ENCODE measurements around the gene CDC42BPB.

Gene CDC42BPB

GRCh38 chr14:102914474-102915291, 142.7 kb downstream of the CDC42BPB start:
- no peaks in the 10 kb centered on the region for H3K4me1 ChIP-seq (ENCODE audit: control insufficient read depth, insufficient read depth, low read length)
- H3K36me3 ChIP-seq (ENCODE audit: control insufficient read depth, insufficient read depth, low read length) = no peaks in the 10 kb centered on the region
- 95% methylated on average over 26 of the region's 26 CpGs for WGBS, 2 experiments
- no peaks in the 10 kb centered on the region for H3K27me3 ChIP-seq (ENCODE audit: control insufficient read depth, insufficient read depth, low read length, poor library complexity, severe bottlenecking)
- H3K27ac ChIP-seq (ENCODE audit: insufficient read depth, low read depth, low read length, poor library complexity, severe bottlenecking) = no peak overlapping the region
- H3K4me3 ChIP-seq (ENCODE audit: insufficient read depth, low read depth, low read length) = no peak overlapping the region
- no peaks in the 10 kb centered on the region for H3K9me3 ChIP-seq (ENCODE audit: control insufficient read depth, low read length)

GRCh38 chr14:102913341-102914211, 143.8 kb downstream of the CDC42BPB start:
- Histone ChIP-seq H3K27ac (ENCODE audit: insufficient read depth, low read depth, low read length, poor library complexity, severe bottlenecking) (no peak overlapping the region), H3K9me3 (ENCODE audit: control insufficient read depth, low read length) (no peaks in the 10 kb centered on the region), H3K36me3 (ENCODE audit: control insufficient read depth, insufficient read depth, low read length) (no peaks in the 10 kb centered on the region), H3K27me3 (ENCODE audit: control insufficient read depth, insufficient read depth, low read length, poor library complexity, severe bottlenecking) (no peaks in the 10 kb centered on the region), H3K4me3 (ENCODE audit: insufficient read depth, low read depth, low read length) (no peak overlapping the region), H3K4me1 (ENCODE audit: control insufficient read depth, insufficient read depth, low read length) (no peaks in the 10 kb centered on the region)
- 93% methylated on average over 28 of the region's 28 CpGs for WGBS, 2 experiments

DNA sequence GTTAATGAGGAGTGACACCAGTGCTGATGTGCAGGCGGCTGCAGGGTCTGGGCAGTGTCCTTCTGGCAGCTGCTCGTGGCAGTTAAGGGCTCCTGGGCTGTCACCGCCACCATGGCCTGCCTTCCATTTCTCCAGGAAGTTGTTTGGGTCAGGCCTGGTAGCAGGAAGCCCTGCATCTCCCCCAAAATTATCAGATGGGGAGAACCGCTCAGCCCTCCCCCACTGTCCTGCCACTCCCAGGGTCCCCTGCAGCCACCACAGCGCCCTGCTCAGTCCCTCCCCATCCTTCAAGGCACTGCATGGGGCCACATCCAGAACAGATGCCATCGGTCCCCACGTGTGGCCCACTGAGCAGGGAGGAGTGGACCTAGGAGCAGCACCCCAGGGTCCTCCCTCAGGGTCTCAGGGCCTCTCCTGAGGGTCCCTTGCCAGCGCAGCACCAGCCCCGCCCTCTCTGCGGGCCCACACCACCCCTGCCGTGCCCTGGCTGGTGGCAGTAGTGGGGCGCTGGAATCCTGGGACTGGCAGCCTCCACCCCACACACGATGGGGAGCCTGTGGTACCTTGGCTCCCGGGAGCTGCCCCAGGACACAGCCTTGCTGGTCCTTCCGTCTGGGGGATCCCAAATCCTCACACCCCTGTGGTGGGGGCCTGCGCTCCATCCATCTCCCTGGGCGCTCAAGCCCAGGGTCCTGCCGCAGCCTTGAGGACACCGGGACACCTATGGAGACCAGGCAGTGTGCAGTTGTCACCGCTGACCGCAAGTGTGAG, 145.2 kb downstream of the CDC42BPB start:
- H3K4me1 ChIP-seq (ENCODE audit: control insufficient read depth, insufficient read depth, low read length) = no peaks in the 10 kb centered on the region
- no peak overlapping the region for H3K27ac ChIP-seq (ENCODE audit: insufficient read depth, low read depth, low read length, poor library complexity, severe bottlenecking)
- no peaks in the 10 kb centered on the region for H3K27me3 ChIP-seq (ENCODE audit: control insufficient read depth, insufficient read depth, low read length, poor library complexity, severe bottlenecking)
- no peak overlapping the region for H3K4me3 ChIP-seq (ENCODE audit: insufficient read depth, low read depth, low read length)
- WGBS, 2 experiments = 94 to 95% methylated on average over 21 of the region's 21 CpGs
- H3K36me3 ChIP-seq (ENCODE audit: control insufficient read depth, insufficient read depth, low read length) = no peaks in the 10 kb centered on the region
- H3K9me3 ChIP-seq (ENCODE audit: control insufficient read depth, low read length) = no peaks in the 10 kb centered on the region

- no peak overlapping the region for H3K4me3 ChIP-seq (ENCODE audit: insufficient read depth, low read depth, low read length)
- 89 to 91% methylated on average over 19 of the region's 19 CpGs for WGBS, 2 experiments
- H3K4me1 ChIP-seq (ENCODE audit: control insufficient read depth, insufficient read depth, low read length) = no peaks in the 10 kb centered on the region
- H3K27ac ChIP-seq (ENCODE audit: insufficient read depth, low read depth, low read length, poor library complexity, severe bottlenecking) = no peak overlapping the region
- no peaks in the 10 kb centered on the region for H3K27me3 ChIP-seq (ENCODE audit: control insufficient read depth, insufficient read depth, low read length, poor library complexity, severe bottlenecking)
- no peaks in the 10 kb centered on the region for H3K9me3 ChIP-seq (ENCODE audit: control insufficient read depth, low read length)
- H3K36me3 ChIP-seq (ENCODE audit: control insufficient read depth, insufficient read depth, low read length) = peaks cover 4% of the 10 kb centered on the region
Measured at GRCh38 chr14:102911541-102911951, 145.8 kb downstream of the CDC42BPB start.

DNA sequence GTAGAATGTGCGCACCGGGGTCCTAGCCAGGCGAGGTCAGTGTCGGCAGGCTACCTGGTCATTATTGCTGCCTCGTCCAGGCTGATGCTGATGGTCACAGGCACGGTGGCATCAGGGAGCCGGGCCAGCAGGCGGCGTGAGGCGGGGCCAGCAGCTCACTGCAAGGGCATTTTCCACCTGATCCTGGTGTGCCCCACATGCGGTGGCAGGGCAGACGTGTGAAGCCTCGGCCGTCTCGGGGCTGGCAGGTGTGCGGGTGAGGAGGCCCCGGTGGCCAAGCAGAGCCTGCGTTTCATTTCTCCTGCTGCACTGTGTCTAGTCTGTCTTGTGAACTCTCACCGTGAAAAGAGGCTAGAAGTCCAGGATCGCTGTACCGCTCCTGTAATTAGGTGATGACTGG, 146.9 kb downstream of the CDC42BPB start:
- Histone ChIP-seq H3K27ac (ENCODE audit: insufficient read depth, low read depth, low read length, poor library complexity, severe bottlenecking) (no peak overlapping the region), H3K36me3 (ENCODE audit: control insufficient read depth, insufficient read depth, low read length) (peaks cover 6% of the 10 kb centered on the region), H3K27me3 (ENCODE audit: control insufficient read depth, insufficient read depth, low read length, poor library complexity, severe bottlenecking) (no peaks in the 10 kb centered on the region), H3K4me1 (ENCODE audit: control insufficient read depth, insufficient read depth, low read length) (no peaks in the 10 kb centered on the region), H3K9me3 (ENCODE audit: control insufficient read depth, low read length) (no peaks in the 10 kb centered on the region), H3K4me3 (ENCODE audit: insufficient read depth, low read depth, low read length) (no peak overlapping the region)
- 93 to 94% methylated on average over 21 of the region's 21 CpGs for WGBS, 2 experiments

GRCh38 chr14:102909911-102910310, 147.4 kb downstream of the CDC42BPB start:
- Histone ChIP-seq H3K4me1 (ENCODE audit: control insufficient read depth, insufficient read depth, low read length) (no peaks in the 10 kb centered on the region), H3K4me3 (ENCODE audit: insufficient read depth, low read depth, low read length) (no peak overlapping the region), H3K9me3 (ENCODE audit: control insufficient read depth, low read length) (no peaks in the 10 kb centered on the region), H3K27me3 (ENCODE audit: control insufficient read depth, insufficient read depth, low read length, poor library complexity, severe bottlenecking) (no peaks in the 10 kb centered on the region), H3K36me3 (ENCODE audit: control insufficient read depth, insufficient read depth, low read length) (peaks cover 6% of the 10 kb centered on the region), H3K27ac (ENCODE audit: insufficient read depth, low read depth, low read length, poor library complexity, severe bottlenecking) (no peak overlapping the region)
- WGBS, 2 experiments = 90 to 92% methylated on average over 9 to 10 of the region's 10 CpGs

GRCh38 chr14:102909462-102909861, 147.9 kb downstream of the CDC42BPB start:
- 91 to 92% methylated on average over 10 of the region's 10 CpGs for WGBS, 2 experiments
- H3K36me3 ChIP-seq (ENCODE audit: control insufficient read depth, insufficient read depth, low read length) = peaks cover 6% of the 10 kb centered on the region
- H3K4me3 ChIP-seq (ENCODE audit: insufficient read depth, low read depth, low read length) = no peak overlapping the region
- no peaks in the 10 kb centered on the region for H3K27me3 ChIP-seq (ENCODE audit: control insufficient read depth, insufficient read depth, low read length, poor library complexity, severe bottlenecking)
- H3K9me3 ChIP-seq (ENCODE audit: control insufficient read depth, low read length) = no peaks in the 10 kb centered on the region
- H3K4me1 ChIP-seq (ENCODE audit: control insufficient read depth, insufficient read depth, low read length) = no peaks in the 10 kb centered on the region
- no peak overlapping the region for H3K27ac ChIP-seq (ENCODE audit: insufficient read depth, low read depth, low read length, poor library complexity, severe bottlenecking)

DNA sequence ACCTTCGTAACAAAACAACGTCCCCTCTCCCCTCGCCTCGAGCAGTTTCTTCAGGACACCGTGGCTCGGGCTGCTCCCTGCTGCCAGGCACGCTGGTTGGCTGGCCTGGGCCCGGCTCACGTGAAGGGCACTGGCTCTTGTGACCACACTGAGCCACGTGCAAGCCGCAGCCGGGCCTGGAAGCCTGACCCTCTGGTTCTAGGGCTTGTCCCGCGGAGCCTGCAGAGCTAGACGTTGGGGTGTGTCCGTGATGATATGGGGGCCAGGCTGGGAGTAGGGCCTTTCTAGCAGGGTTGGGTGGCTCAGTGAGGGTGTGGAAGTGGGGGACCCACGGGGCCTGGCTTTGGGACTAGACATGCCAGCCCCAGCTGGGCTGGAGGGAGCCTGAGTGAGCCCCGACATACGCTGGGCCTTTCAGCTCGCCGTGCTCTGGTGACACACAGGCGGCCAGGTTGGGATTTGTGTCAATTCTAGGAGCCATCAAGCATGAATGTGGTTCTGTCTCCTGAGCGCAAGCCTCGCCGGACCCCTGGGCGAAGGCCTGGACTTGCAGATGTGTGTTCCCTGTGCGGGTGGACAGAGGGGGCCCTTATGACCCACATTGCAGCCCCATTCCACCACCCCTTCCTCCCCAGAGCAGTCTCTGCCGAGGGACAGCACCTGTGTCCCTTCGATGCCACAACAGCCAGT, 148.4 kb downstream of the CDC42BPB start:
- WGBS, 2 experiments = 93 to 94% methylated on average over 29 of the region's 29 CpGs
- Histone ChIP-seq H3K9me3 (ENCODE audit: control insufficient read depth, low read length) (no peaks in the 10 kb centered on the region), H3K4me1 (ENCODE audit: control insufficient read depth, insufficient read depth, low read length) (no peaks in the 10 kb centered on the region)

GRCh38 chr14:102907980-102908730, 149.2 kb downstream of the CDC42BPB start:
- Histone ChIP-seq H3K4me3 (ENCODE audit: insufficient read depth, low read depth, low read length) (no peak overlapping the region), H3K27ac (ENCODE audit: insufficient read depth, low read depth, low read length, poor library complexity, severe bottlenecking) (no peak overlapping the region), H3K9me3 (ENCODE audit: control insufficient read depth, low read length) (no peaks in the 10 kb centered on the region), H3K36me3 (ENCODE audit: control insufficient read depth, insufficient read depth, low read length) (peaks cover 6% of the 10 kb centered on the region), H3K27me3 (ENCODE audit: control insufficient read depth, insufficient read depth, low read length, poor library complexity, severe bottlenecking) (no peaks in the 10 kb centered on the region), H3K4me1 (ENCODE audit: control insufficient read depth, insufficient read depth, low read length) (no peaks in the 10 kb centered on the region)
- WGBS, 2 experiments = 95 to 97% methylated on average over 23 of the region's 23 CpGs

More for the DNA sequence above, 148.4 kb downstream of the CDC42BPB start:
- no peak overlapping the region for H3K4me3 ChIP-seq (ENCODE audit: insufficient read depth, low read depth, low read length)
- H3K27me3 ChIP-seq (ENCODE audit: control insufficient read depth, insufficient read depth, low read length, poor library complexity, severe bottlenecking) = no peaks in the 10 kb centered on the region
- H3K36me3 ChIP-seq (ENCODE audit: control insufficient read depth, insufficient read depth, low read length) = peaks cover 6% of the 10 kb centered on the region
- H3K27ac ChIP-seq (ENCODE audit: insufficient read depth, low read depth, low read length, poor library complexity, severe bottlenecking) = no peak overlapping the region
